ENCODE results near the gene UBE2I. TPM values are rescaled to one million over a fixed set of nuclear protein-coding genes. Genes with fewer than 3 reads are reported as not detected.

Gene UBE2I
- total RNA-seq, 1 experiment from 2014 or later, result 361 TPM

DNA sequence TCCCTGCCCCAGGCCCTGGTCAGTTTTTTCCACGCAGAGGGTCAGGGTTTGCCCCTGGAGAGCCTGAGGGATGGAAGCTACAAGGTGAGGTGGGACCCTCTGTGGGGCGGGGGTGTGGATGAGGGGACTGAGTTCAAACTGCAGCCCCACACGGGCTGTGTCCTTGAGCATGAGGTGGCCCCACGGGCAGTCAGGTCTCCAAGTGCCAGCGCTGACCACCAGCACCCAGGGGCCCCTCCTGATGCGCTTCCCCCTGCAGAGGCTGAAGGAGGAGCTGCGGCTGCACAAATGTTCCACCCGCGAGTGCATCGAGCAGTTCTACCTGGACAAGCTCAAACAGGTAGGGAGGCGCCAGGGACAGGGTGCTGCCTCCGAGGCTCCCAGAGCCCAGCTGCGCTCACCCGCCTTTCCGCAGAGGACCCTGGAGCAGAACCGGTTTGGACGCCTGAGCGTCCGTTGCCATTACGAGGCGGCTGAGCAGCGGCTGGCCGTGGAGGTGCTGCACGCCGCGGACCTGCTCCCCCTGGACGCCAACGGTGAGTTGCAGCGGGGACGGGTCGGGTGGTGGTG, 37.9 kb downstream of the UBE2I start:
- Histone ChIP-seq H3K36me3 (ENCODE audit: insufficient read depth, low read length, poor library complexity, severe bottlenecking) (peaks cover 4% of the 10 kb centered on the region), H3K27ac (ENCODE audit: low read depth, low read length, poor library complexity, severe bottlenecking) (no peak overlapping the region), H3K4me3 (ENCODE audit: low read depth, low read length, poor library complexity, severe bottlenecking) (no peak overlapping the region), H3K27me3 (replicated peaks; ENCODE audit: insufficient read depth, low read depth, low read length, poor library complexity) (no peaks in the 10 kb centered on the region), H3K9me3 (ENCODE audit: low read depth, low read length, poor library complexity, severe bottlenecking) (no peaks in the 10 kb centered on the region), H3K4me1 (ENCODE audit: insufficient read depth, low read length, poor library complexity, severe bottlenecking) (peaks cover 9% of the 10 kb centered on the region)
- ChIA-PET POLR2A (ENCODE audit: low non-redundant PET) (no interaction called here), CTCF (no interaction called here)
- no TSS peak for BruUV-seq (replicated peaks)
- TF ChIP-seq EZH2 (IDR thresholded peaks at IDR 0.05; ENCODE audit: borderline replicate concordance, low read depth, low read length, poor library complexity, severe bottlenecking), result no peak
- TF ChIP-seq, protein P1, sequence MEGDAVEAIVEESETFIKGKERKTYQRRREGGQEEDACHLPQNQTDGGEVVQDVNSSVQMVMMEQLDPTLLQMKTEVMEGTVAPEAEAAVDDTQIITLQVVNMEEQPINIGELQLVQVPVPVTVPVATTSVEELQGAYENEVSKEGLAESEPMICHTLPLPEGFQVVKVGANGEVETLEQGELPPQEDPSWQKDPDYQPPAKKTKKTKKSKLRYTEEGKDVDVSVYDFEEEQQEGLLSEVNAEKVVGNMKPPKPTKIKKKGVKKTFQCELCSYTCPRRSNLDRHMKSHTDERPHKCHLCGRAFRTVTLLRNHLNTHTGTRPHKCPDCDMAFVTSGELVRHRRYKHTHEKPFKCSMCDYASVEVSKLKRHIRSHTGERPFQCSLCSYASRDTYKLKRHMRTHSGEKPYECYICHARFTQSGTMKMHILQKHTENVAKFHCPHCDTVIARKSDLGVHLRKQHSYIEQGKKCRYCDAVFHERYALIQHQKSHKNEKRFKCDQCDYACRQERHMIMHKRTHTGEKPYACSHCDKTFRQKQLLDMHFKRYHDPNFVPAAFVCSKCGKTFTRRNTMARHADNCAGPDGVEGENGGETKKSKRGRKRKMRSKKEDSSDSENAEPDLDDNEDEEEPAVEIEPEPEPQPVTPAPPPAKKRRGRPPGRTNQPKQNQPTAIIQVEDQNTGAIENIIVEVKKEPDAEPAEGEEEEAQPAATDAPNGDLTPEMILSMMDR (conservative IDR thresholded peaks at IDR 0.05; ENCODE audit: low read depth, low read length), result no peak
- no peak for DNase-seq (ENCODE audit: low spot score)
- intact Hi-C loops (cut with micrococcal nuclease; ENCODE audit: unreplicated experiment), result no loop called here

DNA sequence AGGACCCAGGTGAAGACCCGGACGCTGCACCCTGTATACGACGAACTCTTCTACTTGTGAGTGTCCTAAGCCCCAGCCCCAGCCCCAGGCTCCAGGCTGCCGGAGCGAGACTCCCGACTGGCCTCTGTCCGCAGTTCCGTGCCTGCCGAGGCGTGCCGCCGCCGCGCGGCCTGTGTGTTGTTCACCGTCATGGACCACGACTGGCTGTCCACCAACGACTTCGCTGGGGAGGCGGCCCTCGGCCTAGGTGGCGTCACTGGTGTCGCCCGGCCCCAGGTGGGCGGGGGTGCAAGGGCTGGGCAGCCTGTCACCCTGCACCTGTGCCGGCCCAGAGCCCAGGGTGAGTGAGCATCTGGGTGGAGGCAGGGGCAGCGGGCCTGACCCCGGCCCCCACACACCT, 38.5 kb downstream of the UBE2I start:
- Histone ChIP-seq H3K4me1 (ENCODE audit: insufficient read depth, low read length, poor library complexity, severe bottlenecking) (peaks cover 15% of the 10 kb centered on the region), H3K36me3 (ENCODE audit: insufficient read depth, low read length, poor library complexity, severe bottlenecking) (peaks cover 4% of the 10 kb centered on the region), H3K27me3 (replicated peaks; ENCODE audit: insufficient read depth, low read depth, low read length, poor library complexity) (no peaks in the 10 kb centered on the region), H3K9me3 (ENCODE audit: low read depth, low read length, poor library complexity, severe bottlenecking) (no peaks in the 10 kb centered on the region), H3K27ac (ENCODE audit: low read depth, low read length, poor library complexity, severe bottlenecking) (no peak overlapping the region), H3K4me3 (ENCODE audit: low read depth, low read length, poor library complexity, severe bottlenecking) (no peak overlapping the region)
- ChIA-PET POLR2A (ENCODE audit: low non-redundant PET) (interaction anchor here (0.5 kb wide), 1 partner anchor 169 kb away, joined by 5 read pairs; no protein-coding TSS in a partner anchor), CTCF (no interaction called here)
- BruUV-seq (replicated peaks), result no TSS peak
- no peak for DNase-seq (ENCODE audit: low spot score)
- intact Hi-C loops (cut with micrococcal nuclease; ENCODE audit: unreplicated experiment), result no loop called here
- TF ChIP-seq, protein P1 (conservative IDR thresholded peaks at IDR 0.05; ENCODE audit: low read depth, low read length), result no peak
- TF ChIP-seq EZH2 (IDR thresholded peaks at IDR 0.05; ENCODE audit: borderline replicate concordance, low read depth, low read length, poor library complexity, severe bottlenecking), result no peak

DNA sequence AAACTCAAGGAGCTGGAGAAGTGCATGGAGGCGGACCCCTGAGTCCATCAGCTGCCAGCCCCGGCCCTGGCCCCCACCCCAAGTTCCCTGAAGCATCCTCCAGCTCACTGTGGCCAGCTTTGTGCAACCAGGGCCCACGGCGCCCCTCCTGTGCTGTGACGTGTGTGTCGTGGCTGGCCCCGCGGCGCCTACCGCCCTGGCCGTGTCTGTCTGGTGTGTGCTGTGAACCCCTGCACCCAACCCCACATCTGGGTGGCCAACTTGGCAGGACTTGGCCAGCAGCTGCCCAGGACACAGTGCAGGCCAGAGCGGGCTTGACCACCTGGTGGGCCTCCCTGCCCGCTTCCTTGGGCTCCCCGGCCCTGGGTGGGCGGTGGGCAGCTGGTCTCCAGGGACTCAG, 39.0 kb downstream of the UBE2I start:
- Histone ChIP-seq H3K4me3 (ENCODE audit: low read depth, low read length, poor library complexity, severe bottlenecking) (no peak overlapping the region), H3K9me3 (ENCODE audit: low read depth, low read length, poor library complexity, severe bottlenecking) (no peaks in the 10 kb centered on the region), H3K4me1 (ENCODE audit: insufficient read depth, low read length, poor library complexity, severe bottlenecking) (peaks cover 15% of the 10 kb centered on the region), H3K27me3 (replicated peaks; ENCODE audit: insufficient read depth, low read depth, low read length, poor library complexity) (no peaks in the 10 kb centered on the region), H3K36me3 (ENCODE audit: insufficient read depth, low read length, poor library complexity, severe bottlenecking) (peaks cover 4% of the 10 kb centered on the region), H3K27ac (ENCODE audit: low read depth, low read length, poor library complexity, severe bottlenecking) (no peak overlapping the region)
- CTCF ChIA-PET, result interaction anchor here (0.6 kb wide), 1 partner anchor 18 kb away, joined by 3 read pairs; no protein-coding TSS in a partner anchor
- POLR2A ChIA-PET (ENCODE audit: low non-redundant PET), result interaction anchor here (0.5 to 0.6 kb wide), 2 partner anchors 31 to 168 kb away, joined by 5 to 6 read pairs; no protein-coding TSS in a partner anchor
- DNase-seq (ENCODE audit: low spot score), result no peak
- TF ChIP-seq, protein P1 (conservative IDR thresholded peaks at IDR 0.05; ENCODE audit: low read depth, low read length), result no peak
- no peak for TF ChIP-seq EZH2 (IDR thresholded peaks at IDR 0.05; ENCODE audit: borderline replicate concordance, low read depth, low read length, poor library complexity, severe bottlenecking)
- intact Hi-C loops (cut with micrococcal nuclease; ENCODE audit: unreplicated experiment), result no loop called here
- BruUV-seq (replicated peaks), result no TSS peak

Measured in A673 (cell line).